Stimulated activated CD4-positive, alpha-beta T cell treated with anti-CD3 and anti-CD28 coated beads, Interleukin-12 subunit alpha, Interleukin-12 subunit beta, amount 100 ng/mL, for 4 hours (primary cell): Measurements from ENCODE around the gene CNOT9.

Experiments used
- DNase-seq: peaks from one replicate; pipeline ENCODE4 v3.0.0-alpha.2; 2020

CNOT9 gene

DNA sequence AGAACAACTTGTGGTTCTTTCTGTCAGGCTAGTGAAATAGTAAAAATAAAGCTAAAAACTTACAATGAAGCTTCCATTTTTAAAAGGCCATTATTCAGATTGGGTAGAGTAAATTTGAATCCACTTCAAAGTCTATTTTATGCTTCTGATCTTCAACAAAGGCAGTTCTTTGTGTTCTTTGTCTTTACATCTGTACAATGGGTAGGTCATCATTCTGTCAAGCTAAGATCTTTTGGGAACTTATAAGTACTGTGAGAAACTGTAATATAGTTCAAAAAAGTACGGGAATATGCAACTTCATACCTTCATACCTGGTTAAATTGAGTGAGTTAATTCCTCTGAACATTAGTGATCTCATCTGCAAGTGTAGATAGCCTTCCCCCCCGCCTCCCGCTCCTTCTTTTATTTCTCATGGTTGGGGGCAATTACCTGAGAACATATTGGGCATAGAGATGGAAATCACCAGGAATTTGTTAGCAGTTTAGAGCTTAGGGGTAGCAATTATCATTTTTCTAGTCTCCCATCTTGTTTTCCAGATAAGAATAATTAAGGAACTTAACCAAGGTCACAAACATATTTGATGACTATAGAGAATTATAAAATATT is 9.7 kb downstream of the CNOT9 start:
- no peak for DNase-seq

DNA sequence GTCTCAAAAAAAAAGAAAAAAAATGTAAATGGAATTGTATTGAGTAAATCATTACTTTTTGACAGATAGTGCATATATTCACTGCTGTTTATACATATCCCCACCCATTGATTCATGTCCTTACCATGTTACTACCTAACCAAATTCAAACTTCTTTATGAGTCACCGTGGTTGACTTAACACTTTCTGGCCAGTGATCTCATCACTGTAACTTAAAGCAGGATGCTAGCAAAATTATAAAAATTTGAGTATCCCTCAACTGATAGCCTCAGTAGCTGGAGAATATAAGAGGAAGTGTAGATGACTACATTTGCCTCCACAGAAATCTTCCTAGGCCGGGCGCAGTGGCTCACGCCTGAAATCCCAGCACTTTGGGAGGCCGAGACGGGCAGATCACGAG is 13.4 kb downstream of the CNOT9 start:
- no peak for DNase-seq

DNA sequence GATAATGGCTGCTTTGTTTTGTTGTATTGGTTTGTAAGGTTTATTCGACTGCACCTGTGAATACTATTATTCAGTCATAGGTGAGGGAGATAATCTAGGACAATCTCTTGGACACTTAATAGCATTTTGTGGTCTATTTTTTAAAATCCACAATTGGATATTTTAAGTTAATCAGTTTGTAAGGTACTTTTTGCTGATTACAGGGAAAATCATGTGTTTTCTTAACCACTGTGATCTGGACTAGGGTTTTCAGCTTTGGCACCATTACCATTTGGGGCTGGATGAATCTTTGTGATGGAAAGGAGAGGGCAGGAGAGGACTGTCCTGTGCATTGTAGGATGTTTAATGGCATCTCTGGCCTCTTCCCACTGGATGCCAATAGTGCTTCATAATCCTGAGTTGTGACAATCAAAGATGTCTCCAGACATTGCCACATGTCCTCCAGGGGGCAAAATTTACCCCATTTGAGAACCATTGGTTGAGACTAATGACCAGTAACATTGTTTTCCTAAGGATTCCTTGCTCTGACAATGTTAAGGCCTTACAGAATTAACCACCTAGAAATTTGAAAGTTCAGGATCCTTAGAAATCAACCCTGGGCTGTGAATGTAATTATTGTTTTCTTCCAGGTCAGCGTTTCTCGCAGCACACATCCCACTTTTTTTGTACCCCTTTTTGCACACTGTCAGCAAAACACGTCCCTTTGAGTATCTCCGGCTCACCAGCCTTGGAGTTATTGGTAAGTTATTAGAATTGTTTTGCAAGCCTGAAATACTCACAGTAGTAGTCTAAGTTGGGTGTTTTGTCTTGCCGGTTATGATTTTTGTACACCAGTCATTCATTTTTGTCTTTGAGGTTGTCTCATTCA is 15.6 kb downstream of the CNOT9 start:
- DNase-seq: no peak

DNA sequence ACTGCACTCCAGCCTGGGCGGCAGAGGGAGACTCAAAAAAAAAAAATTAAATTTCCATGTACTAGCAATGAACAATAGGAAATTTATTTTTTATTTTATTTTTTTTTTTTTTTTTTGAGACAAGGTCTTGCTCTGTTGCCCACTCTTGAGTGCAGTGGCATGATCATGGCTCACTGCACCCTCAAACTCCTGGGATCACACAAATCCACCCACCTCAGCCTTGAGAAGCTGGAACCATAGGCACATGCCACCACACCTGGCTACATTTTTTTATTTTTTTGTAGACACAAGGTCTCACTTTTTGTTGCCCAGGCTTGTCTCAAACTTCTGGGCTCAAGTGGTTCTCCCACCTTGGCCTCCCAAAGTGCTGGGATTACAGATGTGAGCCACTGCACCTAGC is 16.9 kb downstream of the CNOT9 start:
- no peak for DNase-seq

DNA sequence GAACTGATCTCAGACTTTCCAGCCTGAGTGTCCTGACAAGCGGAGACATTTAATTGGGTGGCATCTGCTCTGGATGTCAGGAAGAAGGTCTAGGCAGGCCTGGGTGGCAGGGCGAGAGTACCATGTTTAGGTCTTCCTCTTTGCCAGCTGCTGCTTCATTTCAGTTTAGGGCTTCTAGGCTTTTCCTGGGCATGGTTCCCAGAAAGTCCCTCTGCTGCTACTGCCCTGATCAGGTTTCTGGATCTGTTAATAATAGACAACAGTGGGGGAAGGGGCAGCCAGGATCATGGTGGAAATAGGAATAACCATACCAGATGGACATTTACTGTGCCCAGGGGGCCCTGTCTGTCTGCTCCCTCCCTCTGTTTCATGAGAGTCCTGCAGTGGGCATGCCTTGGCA is 36.8 kb downstream of the CNOT9 start:
- DNase-seq: no peak

DNA sequence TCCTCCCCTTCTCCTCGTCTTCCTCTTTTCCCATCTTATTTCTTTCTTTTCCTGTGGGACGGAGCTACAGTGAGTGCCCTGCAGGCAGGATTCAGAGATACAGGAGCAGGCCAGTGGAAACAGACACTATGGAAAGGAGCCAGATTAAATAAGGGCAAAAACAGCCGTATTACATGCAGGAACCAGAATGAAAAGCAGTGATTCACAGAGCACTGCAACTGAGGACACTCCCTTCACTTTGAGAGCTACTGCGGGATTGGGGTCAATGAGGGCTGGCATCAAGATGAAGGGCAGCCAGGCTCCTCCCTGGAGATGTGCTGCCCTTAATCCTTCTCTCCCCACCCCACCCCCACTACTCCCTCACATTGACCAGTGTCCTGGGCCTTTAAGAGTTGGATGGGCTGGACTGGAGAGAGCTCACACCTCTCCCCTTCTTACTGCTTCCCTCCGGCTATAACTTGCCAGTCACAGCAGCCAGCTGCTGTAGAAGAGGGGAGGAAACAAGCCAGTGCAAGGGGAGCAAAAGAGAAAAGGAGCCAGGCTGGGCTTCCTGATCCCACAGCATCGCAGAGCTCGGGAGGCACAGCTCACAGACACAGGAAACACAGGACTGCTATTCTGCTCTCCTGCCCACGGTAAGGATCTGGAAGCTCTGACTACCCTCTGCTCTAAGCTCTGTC is 38.9 kb downstream of the CNOT9 start, which contains the start of gene PLCD4:
TSS of gene PLCD4 (plus strand) at position 464 of the 680 bp plus-strand sequence. CDS start 7,841 bp downstream, outside the sequence.
- no peak for DNase-seq

DNA sequence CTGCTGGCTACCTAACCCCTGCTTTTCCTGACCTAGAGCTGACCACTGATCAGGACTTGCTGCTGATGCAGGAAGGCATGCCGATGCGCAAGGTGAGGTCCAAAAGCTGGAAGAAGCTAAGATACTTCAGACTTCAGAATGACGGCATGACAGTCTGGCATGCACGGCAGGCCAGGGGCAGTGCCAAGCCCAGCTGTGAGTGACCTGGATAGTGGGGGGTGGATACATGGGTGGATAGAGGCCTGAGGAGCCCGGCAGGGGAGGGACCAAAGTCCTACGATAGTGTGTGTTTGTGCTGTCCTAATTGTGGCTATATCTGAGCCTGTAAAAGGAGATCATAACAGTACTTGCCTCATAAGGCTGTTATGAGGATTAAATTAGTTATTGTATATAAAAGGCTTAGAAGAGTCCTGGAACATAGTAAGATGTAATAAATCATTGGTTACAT is 47.3 kb downstream of the CNOT9 start:
- DNase-seq: no peak

DNA sequence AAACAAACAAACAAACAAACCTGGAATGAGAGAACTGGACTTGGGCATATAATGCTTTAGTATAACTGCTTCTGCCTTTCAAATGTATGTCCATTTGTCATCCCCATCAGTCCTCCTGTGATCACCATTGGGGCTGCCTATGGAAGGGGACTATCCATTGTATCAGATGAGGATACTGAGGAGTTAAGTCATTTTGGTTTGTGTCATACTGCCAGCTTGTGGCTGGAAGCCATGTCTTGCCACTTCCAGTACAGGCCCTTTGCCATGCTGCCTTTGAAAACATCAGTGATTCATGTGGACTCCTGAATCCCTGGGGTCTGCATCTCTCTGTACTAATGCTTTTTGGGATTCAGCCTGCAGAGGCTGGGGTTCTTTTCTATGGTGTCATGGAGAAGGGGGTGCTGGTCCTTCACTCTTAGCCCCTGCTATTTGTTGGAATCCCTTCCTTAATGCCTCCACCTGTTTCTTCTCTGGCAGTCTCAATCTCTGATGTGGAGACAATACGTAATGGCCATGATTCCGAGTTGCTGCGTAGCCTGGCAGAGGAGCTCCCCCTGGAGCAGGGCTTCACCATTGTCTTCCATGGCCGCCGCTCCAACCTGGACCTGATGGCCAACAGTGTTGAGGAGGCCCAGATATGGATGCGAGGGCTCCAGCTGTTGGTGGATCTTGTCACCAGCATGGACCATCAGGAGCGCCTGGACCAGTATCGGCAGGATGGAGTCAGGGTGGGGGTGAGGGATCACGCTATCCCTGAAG is 49.6 kb downstream of the CNOT9 start:
- no peak for DNase-seq

DNA sequence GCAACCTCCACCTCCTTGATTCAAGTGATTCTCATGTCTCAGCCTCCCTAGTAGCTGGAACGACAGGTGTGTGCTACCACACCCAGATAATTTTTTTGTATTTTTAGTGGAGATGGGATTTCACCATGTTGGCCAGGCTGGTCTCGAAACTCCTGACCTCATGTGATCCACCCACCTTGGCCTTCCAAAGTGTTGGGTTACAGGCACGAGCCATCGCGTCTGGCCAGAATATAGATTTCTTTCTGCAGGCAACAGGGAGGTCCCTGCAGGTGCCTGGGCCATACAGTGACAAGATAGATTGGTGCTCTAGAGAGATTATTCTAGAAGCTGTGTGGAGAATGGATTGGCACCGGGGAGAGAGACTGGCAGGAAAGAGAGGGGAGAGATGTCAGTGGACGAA is 52.4 kb downstream of the CNOT9 start:
- no peak for DNase-seq

DNA sequence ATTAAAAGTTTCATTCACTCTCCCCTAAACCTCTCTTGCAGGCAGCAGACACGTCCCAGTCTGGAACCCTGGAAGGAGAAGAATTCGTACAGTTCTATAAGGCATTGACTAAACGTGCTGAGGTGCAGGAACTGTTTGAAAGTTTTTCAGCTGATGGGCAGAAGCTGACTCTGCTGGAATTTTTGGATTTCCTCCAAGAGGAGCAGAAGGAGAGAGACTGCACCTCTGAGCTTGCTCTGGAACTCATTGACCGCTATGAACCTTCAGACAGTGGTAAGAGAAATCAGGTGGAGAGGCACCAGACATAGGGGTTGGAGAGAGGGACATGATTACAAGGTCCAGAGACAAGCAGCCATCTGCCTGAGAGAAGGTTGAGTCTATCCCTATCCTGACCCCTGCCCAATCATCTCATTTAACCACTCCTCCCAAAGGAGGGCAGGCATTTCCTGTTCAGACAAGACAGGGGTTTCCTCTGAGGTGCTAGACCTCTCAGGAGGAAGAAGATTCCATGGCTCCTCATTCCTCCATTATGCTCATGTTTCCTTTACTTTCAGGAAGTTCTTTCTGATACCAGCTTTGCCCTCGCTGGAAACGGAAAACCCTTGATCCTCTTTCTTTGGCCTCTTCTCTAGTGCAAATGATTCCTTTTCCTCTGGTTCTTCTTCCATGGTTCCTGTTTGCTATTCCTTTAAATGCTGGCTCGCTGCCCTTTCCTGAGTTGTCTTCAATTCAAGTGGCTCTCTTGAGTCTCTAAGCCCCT is 54.1 kb downstream of the CNOT9 start:
- DNase-seq: no peak

DNA sequence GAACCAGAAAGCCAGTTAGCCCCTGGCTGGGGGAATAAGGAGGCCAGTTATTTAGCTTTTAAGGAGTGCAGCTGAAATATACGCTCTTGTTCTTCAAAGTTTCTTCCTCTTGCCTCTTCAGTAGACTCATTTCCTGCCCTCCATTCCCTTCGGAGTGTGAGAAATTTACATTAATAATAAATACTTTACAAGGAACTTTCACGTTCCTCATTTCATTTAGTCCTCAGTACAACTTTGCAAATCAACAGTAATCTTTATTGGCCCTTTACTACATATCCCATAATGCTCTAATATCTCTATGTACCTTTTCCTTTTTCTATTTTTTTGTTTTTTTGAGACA is 54.7 kb downstream of the CNOT9 start:
- no peak for DNase-seq

DNA sequence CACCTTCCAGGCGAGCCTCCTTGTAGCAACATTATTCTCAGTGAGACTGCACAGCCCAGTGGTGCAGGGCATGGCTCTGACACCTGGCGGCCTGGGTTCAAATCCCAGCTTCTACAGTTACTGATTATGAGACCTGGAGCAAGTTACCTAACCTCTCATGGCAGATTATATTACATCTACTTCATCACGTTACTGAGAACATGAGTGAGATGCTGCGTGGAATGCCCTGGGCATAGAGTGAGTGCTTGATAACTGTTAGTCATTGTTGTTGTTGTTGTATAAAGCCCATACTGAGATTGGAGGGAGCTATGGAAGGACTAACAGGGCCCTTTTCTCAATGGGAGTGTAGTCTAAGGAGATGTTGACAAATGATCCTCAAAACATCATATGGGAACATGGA is 57.7 kb downstream of the CNOT9 start:
- DNase-seq: no peak

DNA sequence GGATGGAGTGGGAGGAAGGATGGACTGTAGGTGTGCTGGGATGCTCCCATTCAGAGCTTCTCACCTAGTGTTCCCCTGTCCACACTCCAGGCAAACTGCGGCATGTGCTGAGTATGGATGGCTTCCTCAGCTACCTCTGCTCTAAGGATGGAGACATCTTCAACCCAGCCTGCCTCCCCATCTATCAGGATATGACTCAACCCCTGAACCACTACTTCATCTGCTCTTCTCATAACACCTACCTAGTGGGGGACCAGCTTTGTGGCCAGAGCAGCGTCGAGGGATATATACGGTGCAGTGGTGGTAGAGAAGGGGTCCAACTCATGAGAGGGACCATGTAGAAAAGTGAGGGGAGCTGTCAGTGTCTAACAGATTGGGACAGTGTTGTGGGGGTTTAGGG is 59.3 kb downstream of the CNOT9 start:
- DNase-seq: no peak

DNA sequence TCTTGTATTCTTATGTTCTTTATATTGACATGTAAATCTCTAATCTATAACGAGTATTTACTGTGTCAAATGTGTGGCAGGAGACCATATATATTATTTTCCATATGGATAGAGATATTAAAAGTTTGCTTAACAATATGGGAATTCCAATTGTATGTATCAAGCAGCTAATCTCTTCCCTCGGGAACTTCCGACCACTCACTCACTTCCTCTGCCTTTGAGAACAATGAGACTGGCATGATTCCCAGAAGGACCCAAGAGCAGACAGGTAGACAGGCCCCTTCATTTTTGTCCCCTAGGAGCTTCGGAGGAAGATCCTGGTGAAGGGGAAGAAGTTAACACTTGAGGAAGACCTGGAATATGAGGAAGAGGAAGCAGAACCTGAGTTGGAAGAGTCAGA is 63.2 kb downstream of the CNOT9 start:
- DNase-seq: no peak

DNA sequence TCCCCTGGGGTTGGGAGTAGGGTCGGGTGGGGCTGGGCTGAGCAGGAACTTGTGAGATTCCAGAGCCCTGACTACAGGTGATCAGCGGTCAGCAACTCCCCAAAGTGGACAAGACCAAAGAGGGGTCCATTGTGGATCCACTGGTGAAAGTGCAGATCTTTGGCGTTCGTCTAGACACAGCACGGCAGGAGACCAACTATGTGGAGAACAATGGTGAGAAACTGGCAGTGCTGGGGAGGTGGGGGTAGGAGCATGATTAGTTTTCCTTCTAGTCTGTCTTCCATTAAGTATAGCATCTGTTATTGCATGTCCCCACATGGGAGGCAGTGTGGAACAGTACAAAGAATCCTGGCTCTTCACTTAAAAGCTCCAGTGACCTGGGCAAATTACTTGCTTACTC is 67.1 kb downstream of the CNOT9 start:
- no peak for DNase-seq

DNA sequence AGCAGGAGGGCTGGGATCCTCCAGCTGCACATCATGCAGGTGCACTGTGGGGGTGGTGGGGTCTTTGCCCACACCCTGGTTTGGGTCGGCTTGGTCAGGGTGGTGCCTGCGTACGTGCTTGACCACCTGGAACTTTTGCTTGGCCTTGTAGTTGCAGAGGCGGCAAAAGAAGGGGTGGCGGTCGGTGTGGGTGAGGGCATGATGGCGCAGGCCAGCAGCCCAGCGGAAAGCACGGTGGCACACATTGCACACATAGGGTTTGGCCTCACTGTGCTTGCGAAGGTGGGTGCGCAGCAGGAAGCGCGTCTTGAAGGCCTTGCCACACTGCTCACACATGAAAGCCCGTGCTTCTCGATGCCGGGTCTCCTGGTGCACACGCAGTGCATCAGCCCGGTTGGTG is 69.7 kb downstream of the CNOT9 start:
- DNase-seq: no peak

DNA sequence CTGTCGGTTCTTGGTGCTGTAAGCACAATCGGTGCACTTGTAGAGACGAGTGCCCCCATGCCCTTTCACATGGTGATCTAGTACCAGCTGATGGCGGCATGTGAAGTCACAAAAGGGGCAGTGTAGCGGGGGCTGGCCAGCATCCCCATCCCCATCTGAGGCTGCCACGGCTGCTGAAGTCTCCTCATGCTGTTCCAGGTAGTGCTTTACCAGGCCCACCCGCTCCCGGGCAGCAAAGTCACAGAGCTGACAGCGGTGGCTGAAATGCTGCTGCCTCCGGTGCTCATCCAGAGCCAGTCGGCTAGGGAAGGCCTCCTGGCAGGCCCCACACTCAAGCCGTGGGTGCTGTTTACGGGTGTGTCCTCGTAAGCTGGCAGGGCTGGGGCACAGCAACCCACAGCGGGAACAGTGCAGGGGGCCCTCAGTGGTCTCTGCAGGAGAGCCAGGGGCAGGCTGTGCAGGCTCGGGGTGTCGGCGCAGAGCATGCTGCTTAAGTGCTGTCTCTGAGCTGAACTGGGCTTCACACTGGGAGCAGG is 73.5 kb downstream of the CNOT9 start:
- DNase-seq: no peak

DNA sequence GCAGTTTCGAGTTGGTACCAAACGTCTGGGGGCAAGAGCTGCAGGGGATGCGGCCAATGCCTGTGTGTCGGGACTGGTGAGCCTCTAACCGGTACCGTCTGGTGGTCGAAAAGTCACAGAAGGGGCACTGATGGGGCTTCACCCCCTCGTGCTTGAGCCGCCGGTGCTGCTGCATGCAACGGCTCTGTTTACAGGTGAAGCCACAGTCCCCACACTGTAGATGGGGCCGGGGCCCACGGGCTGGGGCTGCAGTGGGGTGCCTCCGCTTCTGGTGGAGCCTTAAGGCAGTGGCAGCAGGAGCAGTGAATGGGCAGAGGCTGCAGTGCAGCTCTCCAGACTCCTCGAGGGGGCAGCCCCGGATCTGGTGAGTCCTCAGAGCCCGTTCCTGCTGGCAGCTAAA is 74.1 kb downstream of the CNOT9 start:
- DNase-seq: no peak

DNA sequence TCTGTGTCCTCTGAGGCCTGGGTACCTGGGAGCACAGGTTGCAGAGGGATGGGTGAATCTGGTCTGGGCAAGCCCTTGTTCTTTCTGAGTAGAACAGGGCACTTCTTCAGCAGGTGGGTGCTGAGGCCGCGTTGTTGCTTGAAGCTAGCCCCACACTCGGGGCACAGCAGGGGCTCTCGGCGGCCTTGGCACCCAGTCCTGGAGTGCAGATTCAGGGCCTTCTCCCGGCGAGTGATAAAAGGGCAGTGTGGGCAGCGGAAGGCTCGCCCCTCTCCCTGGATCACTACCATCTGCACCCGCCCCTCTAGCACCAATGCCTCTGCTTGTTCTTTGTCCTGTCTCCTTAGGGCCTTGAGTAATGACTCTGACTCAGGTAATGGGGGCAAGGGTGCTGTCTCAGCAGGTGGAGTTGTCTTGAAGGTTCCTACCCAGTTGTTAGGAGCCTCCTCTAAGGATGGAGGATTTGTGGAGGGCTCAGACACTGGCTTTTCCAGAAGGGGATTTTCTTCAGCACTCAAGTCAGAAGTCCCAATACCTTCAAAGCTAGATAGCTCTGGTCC is 75.2 kb downstream of the CNOT9 start:
- DNase-seq: no peak

DNA sequence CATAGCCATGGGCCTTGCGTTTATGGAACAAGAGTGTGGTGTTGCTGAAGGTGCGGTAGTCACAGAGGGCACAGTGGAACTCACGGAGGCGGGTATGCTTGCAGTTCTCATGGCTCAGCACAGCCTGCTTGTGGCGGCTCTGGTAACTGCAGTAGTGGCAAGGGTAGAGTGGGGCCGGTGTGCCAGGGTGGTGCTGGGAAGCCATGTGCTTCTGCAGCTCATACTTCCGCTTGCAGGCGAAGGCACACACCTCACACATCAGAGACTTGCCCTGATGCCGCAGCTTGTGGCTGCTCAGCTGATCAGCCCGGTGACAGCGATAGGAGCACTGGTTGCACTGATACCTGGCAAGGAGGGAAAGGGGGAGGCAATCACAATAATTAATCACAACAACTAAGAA is 76.1 kb downstream of the CNOT9 start:
- no peak for DNase-seq

DNA sequence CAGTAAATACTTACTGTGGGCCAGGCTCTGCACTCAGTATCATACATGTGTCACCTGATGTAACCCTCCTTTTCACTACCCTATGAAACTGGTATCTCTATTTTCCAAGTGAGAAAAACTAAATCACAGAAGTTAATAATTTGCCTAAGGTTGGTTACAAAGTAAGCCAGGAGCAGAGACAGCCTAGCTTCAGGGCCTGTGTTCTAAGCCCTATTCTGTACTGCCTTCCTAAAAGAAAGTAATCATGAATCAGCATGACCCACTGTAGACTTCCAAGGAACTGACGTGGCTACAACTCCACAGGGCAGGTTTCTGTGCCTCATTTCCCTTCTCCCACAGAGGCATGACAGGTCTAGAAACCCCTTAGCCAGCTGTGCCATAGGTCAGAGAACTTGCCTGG is 76.5 kb downstream of the CNOT9 start:
- DNase-seq: no peak
